Limb (tissue), 2 donors: ENCODE data around the gene KPNA2.
A peak's percentile ranks its signal among the peaks of the same experiment; 100 is the strongest.
"Not testable (repeated sequence)": the region's sequence is repeated elsewhere in the genome, so short reads cannot be mapped to it uniquely, and the experiment has no call there.

Source experiments
- DNase-seq, 2 donors: peaks; one replicate each; pipeline ENCODE4 v3.0.0-alpha.2; 2016; ENCODE audit errors: extremely low spot score in 2 of 2

KPNA2 gene

DNA sequence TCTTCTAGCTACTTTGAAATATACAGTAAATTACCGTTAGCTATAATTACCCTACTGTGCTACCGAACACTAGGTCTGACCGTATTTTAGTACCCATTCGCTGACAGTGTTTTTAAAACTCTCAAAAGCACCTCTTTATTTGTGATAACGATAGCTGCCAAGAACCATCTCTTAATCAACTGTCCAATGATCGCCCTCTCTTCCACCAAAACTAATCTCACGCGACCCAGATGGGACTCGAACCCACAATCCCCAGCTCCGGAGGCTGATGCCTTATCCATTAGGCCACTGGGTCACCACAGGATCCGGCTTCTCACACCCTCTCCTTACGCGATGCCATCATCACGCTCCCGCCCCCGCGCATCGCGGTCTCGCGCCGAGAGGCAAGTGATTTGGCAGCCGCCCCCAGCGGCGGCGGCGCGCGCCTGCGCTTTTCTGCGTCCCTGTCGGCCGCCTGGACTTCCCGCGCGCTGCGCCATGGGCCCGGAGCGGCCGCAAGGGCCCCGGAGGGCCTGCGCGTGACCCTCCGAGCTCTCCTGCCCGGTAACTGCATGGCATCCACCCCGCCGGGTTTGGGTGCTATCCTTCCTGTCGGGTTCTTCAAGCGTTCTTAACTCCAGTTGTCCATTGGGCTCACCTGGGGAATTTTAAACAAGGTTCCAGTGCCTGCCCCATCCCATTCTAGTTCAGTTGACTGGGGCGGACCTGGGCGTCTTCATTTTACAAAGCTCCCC is 15.7 kb upstream of the KPNA2 start:
- DNase-seq = peak; percentile 93 to 99

DNA sequence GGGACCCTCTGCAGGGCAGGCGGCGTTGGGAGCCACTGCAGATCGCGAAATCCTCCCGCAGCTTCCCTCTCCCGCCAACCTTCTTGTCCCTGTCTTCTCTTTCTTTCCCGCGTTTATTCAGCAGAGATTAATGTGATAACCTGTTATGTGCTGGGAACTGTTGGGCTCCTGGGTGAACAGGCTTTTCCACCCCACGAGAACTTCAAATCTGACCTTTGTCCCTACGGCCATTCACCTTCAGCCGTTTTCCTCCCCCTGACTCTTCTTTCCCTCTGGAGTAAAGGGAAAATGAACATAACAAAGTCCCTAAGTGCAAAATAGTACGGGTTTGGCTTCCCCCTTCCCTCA is 15.2 kb upstream of the KPNA2 start:
- DNase-seq = no peak

DNA sequence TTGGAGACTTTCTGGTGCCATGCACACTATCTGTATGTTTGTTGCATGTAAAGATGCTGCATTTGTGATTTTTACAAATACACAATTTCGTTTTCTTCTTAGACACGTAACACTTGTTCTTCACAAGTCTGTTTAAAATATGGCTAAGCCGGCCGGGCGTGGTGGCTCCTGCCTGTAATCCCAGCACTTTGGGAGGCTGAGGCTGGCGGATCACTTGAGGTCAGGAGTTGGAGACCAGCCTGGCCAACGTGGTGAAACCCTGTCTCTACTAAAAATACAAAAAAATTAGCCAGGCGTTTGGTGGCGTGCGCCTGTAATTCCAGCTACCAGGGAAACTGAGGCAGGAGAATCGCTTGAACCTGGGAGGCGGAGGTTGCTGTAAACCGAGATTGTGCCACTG is 14.7 kb upstream of the KPNA2 start:
- not testable (repeated sequence) for DNase-seq

GRCh38 chr17:68021963-68022362 is 13.6 kb upstream of the KPNA2 start:
- DNase-seq = no peak

GRCh38 chr17:68022547-68022946 is 13.0 kb upstream of the KPNA2 start:
- not testable (repeated sequence) for DNase-seq

GRCh38 chr17:68029512-68030215 is 5.9 kb upstream of the KPNA2 start:
- DNase-seq = no peak

GRCh38 chr17:68033636-68034451 is 1.7 kb upstream of the KPNA2 start:
- DNase-seq = peak in 1 of 2 donors; percentile 36

DNA sequence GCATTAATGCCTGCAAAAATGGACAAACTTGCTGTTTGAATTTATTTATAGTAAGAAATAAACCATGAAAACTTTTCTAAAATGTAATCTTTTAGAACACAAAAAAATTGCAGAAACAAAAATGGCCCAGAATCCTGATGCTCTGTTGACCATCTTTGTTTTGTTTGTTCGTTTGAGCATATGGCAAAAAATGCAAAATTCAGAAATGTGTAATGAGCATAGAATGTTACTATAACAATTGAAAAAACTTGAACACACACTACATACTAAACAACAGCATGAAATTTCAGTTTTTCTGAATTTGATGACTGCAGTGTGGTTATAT is 1.1 kb upstream of the KPNA2 start:
- no peak for DNase-seq

GRCh38 chr17:68035131-68035522 is 408 bp upstream of the KPNA2 start:
- peak in 1 of 2 donors; percentile 96 for DNase-seq

DNA sequence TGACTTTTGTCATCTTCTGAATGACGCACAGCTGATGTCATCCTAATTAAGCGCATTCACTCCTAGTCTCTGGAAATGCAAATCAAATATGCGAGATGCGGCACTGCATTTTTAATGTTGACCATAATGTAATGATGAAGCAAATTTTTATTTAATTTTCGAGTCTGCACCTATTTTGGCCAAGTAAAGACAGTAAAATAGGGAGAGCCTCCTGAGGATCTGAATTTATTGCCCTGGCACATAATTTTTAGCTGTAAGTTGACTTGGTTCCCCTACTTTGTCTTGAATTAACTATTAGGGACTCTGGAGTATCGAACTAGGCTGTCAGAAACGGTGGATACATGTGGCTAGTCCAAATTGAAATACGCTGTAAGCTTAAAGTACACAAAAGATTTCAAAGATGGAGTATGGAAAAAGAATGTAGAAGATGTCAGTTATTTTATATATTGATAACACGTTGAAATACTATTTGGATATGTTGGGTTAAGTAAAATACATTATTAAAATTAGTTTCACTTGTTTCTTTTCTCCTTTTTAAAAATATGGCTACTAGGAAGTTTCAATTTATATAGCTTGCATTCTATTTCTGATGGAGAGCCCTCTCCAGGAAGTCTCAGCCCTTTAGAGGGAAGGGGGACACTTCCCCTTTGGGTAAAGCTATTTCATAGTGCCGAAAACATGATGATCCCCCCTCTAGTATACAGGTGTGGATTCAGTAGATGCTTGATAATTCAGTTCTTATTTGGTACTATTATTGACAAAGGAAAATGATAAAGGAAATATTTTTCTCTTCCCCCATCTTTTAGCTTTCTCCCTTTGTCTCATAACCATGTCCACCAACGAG is 991 bp downstream of the KPNA2 start:
- DNase-seq = no peak

- no peak for DNase-seq
Measured at GRCh38 chr17:68047153-68047846, 11.8 kb downstream of the KPNA2 start.

GRCh38 chr17:68047890-68048542 is 12.5 kb downstream of the KPNA2 start:
- DNase-seq = not testable (repeated sequence)

DNA sequence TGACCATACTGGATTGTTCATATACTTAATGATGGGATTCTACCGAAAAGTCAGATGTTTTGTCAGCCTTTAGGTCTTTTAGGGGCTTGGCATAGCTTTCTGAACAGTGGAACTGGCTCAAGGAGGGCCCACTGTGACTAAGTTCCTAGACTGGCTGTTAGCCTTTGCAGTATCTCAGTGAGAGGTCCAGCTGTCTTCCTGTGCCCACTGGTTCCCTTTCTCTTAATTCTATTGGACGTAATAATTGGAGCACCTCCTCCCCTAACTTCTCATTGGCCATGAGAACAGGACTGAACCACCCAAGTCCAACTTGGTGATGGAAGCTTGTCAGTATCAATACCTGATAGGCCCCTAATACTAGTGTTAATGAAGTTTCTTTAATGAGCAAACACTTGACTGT is 13.5 kb downstream of the KPNA2 start:
- no peak for DNase-seq

DNA sequence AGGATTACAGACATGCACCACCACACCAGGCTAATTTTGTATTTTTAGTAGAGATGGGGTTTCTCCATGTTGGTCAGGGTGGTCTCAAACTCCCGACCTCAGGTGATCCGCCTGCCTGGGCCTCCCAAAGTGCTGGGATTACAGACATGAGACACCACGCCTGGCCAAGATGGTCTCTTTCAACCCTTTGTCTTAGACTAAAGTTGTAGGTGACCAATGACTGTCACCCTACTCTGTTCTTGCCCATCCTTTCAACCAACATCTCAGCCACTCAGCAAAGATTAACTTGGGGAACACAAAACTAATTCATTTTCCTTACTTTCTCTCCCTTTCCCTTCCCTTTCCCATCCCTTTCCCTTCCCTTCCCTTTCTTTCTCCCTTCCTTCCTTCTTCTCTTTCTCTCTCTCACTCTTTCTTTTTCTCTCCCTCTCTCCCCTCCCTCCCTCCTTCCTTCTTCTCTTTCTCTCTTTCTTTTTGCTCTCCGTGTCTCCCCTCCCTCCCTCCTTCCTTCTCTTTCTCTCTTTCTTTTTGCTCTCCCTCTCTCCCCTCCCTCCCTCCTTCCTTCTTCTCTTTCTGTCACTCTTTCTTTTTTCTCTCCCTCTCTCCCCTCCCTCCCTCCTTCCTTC is 14.4 kb downstream of the KPNA2 start:
- not testable (repeated sequence) for DNase-seq

DNA sequence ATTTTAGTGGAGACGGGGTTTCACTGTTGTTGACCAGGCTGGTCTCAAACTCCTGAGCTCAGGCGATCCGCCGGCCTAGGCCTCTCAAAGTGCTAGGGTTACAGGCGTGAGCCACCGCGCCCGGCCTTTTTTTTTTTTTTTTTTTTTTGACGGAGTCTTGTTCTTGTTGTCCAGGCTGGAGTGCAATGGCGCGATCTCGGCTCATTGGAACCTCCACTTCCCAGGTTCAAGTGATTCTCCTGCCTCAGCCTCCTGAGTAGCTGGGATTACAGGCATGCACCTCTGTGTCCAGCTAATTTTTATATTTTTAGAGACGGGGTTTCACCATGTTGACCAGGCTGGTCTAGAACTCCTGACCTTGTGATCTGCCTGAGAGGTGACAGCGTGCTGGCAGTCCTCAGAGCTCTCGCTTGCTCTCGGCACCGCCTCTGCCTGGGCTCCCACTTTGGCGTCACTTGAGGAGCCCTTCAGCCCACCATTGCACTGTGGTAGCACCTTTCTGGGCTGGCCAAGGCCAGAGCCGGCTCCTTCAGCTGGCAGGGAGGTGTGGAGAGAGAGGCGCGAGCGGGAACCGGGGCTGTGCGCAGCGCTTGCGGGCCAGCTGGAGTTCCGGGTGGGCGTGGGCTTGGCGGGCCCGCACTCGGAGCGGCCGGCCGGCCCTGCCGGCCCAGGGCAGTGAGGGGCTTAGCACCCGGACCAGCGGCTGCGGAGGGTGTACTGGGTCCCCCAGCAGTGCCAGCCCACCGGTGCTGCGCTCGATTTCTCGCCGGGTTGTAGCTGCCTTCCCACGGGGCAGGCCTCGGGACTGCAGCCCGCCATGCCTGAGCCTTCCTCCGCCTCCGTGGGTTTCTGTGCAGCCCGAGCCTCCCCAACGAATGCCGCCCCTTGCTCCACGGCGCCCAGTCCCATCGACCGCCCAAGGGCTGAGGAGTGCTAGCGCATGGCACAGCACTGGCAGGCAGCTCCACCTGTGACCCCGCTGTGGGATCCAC is 16.1 kb downstream of the KPNA2 start:
- DNase-seq = not testable (repeated sequence)

DNA sequence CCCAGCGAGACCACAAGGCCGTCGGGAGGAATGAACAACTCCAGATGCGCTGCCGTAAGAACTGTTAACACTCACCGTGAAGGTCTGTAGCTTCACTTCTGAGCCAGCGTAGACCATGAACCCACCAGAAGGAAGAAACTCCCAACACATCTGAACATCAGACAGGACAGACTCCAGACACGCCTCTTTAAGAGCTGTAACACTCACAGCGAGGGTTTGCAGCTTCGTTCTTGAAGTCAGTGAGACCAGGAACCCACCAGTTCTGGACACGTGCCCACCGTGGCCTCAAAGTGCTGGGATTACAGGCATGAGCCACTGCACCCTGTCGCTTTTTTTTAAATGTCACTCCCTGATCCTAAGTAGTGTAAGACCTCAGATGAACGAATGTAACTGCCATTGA is 17.3 kb downstream of the KPNA2 start:
- no peak for DNase-seq

DNA sequence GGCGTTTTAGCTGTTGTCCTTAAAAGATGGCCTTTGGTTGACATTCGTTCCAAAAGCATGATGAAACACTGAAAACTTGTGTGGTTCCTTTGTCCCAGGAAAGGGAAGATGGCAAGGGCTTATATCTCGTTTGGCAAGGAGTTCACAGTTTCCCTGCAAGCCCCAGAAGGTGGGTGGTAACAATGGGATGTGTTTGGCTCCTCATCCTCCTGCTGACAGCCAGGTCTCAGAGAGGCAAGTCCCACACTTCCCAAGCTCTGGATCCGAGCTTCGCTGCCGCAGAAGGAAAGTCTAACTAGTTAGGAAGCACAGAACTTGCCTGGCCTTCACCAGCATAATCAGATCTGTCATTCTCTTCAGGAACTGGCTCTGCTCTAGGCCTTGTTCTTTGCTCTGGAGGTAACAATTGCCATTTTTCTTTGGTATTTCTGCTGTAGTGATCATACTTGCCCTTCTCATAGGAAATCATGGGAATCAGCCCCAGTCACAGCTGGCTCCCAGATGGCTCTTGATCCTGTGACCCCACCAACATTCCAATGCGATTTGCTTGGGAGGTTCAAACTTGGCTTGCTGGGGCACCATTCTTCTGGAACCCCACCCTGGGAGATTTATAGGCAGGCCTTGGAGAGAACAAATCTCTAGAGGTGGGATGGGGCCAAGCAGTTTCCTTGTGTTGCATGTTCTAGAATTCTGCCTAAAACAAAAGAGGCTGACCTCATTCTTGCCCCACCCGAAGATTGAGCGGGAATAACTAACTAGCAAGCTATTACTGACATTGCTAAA is 17.9 kb downstream of the KPNA2 start:
- DNase-seq = peak; percentile 24 to 37
